ENCODE measurements around the gene APOO.

- TF ChIP-seq CTCF (IDR thresholded peaks at IDR 0.05; ENCODE audit: insufficient read depth, low read length, poor library complexity, severe bottlenecking) (no peak), EZH2phosphoT487 (conservative IDR thresholded peaks at IDR 0.05; ENCODE audit: low read length) (no peak)
Observed at GRCh38 chrX:23854945-23855344, 52.8 kb downstream of the APOO start.

Measured in SU-DHL-6 (cell line).